C4-2B (cell line): ENCODE results near the gene CERKL.

Experiments used
- H3K27ac ChIP-seq: fragments of 450-650 bp; 2 replicates; pipeline ENCODE4 v1.5.1; 2017
- CTCF ChIP-seq: fragments of 450-650 bp; conservative IDR thresholded peaks from 2 replicates; pipeline ENCODE4 v1.5.1; 2017; ENCODE audit warnings: mild to moderate bottlenecking
- ZFX ChIP-seq: fragments of 450-650 bp; IDR thresholded peaks from 2 replicates; pipeline ENCODE4 v1.6.1; 2017

Gene CERKL

GRCh38 chr2:181657379-181657778 lies 474 bp upstream of the CERKL start:
- H3K27ac ChIP-seq: no peak overlapping the region
- no peak for TF ChIP-seq ZFX
- TF ChIP-seq CTCF: no peak

DNA sequence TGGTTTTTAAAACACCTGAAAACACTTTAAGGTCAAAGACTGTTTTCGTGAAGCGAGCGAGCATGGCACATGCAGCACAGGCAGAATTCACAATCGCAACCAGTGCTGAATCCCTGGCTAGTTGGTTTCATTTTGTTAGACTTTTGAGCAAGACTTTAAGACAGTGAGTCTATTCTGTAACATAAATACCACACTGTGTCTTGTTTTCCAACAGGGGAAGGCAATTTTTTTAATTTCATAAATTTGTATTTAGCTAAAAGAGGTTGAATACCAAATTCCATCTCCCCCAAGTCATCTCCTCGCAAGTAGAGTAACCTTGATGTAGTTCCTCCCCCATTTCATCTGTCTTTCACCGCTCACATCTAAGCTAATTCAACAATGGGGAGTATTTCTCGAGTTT lies 1.4 kb downstream of the CERKL start:
- no peak overlapping the region for H3K27ac ChIP-seq
- no peak for TF ChIP-seq ZFX
- no peak for TF ChIP-seq CTCF

DNA sequence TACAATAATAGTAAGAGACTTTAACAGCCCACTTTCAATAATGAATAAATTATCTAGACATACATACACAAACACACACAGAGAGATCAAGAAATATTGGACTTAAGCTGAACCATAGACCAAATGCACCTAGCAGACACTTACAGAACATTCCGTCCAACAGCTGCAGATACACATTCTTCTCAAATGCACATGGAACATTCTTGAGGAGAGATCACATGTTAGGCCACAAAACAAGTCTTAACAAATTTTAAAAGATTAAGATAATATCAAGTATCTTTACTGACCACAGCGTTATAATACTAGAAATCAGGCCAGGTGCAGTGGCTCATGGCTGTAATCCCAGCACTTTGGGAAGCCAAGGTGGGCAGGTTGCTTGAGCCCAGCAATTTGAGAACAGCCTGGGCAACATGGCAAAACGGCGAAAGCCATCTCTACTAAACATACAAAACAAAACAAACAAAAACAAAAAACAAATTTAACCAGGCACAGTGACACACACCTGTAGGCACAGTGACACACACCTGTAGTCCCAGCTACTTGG lies 7.4 kb downstream of the CERKL start:
- no peak overlapping the region for H3K27ac ChIP-seq
- TF ChIP-seq ZFX (no peak), CTCF (no peak)

GRCh38 chr2:181648478-181649155 lies 8.3 kb downstream of the CERKL start:
- no peak for TF ChIP-seq ZFX
- no peak for TF ChIP-seq CTCF
- H3K27ac ChIP-seq: no peak overlapping the region

- TF ChIP-seq ZFX (no peak), CTCF (no peak)
- H3K27ac ChIP-seq: no peak overlapping the region
Observed at GRCh38 chr2:181646415-181646987, 10.4 kb downstream of the CERKL start.

DNA sequence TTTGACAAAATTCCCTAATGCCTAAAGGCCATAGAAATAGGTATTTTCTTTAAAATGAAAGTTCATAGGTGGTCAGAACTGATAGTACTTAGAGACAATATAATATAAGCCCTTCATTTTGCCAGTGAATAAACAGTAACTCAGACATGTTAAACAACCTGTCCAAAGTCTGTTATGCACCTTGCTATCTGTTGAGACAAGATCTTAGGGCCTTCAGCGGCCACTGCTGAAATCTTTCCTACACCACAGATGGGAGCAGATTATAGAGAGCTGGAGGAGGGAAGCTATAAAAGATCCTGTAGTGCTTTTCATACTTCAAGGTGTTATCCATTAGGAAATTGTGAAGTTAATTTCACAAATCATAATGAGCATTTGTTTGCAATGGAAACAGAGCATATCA lies 13.8 kb downstream of the CERKL start:
- H3K27ac ChIP-seq: no peak overlapping the region
- TF ChIP-seq CTCF: no peak
- TF ChIP-seq ZFX: no peak

- TF ChIP-seq CTCF: no peak
- H3K27ac ChIP-seq: no peak overlapping the region
Observed at GRCh38 chr2:181642086-181642485, 14.8 kb downstream of the CERKL start.
